OCI-LY1 (cell line): ENCODE data around the gene ARHGEF19.
"Not testable (repeated sequence)": the region's sequence is repeated elsewhere in the genome, so short reads cannot be mapped to it uniquely, and the experiment has no call there.

Experiments used
- H2AFZ ChIP-seq: fragments of 200-600 bp; sonication (generic), shearing (Covaris generic); 2 replicates; pipeline ENCODE4 v1.6.0; 2014; ENCODE audit warnings: antibody characterized with exemption, mild to moderate bottlenecking, low read length
- H3F3A ChIP-seq: fragments of 200-600 bp; sonication (generic), shearing (Covaris generic); 2 replicates; pipeline ENCODE4 v1.6.0; 2014; ENCODE audit warnings: mild to moderate bottlenecking, antibody characterized with exemption, low read length, moderate library complexity; ENCODE audit not compliant: insufficient read depth
- H3K27ac ChIP-seq: fragments of 200-600 bp; sonication (generic); 2 replicates; pipeline ENCODE4 v1.5.1; 2014; ENCODE audit warnings: low read length, mixed run types, mild to moderate bottlenecking, low read depth; ENCODE audit not compliant: poor library complexity, severe bottlenecking
- H3K27me3 ChIP-seq: fragments of 200-600 bp; sonication (generic); 2 replicates; pipeline ENCODE4 v1.6.0; 2014; ENCODE audit warnings: antibody characterized with exemption, mild to moderate bottlenecking, low read length, moderate library complexity; ENCODE audit not compliant: insufficient read depth
- H3K36me3 ChIP-seq: fragments of 200-600 bp; sonication (generic); 2 replicates; pipeline ENCODE4 v1.6.1; 2014; ENCODE audit warnings: mild to moderate bottlenecking, antibody characterized with exemption, low read length, moderate library complexity, mixed read lengths; ENCODE audit not compliant: insufficient read depth
- H3K4me1 ChIP-seq: fragments of 200-600 bp; sonication (generic); 2 replicates; pipeline ENCODE4 v1.5.1; 2014; ENCODE audit warnings: mild to moderate bottlenecking, low read length, moderate library complexity; ENCODE audit not compliant: insufficient read depth, severe bottlenecking
- H3K4me2 ChIP-seq: fragments of 200-600 bp; sonication (generic), shearing (Covaris generic); 2 replicates; pipeline ENCODE4 v1.6.1; 2014; ENCODE audit warnings: low read length
- H3K4me3 ChIP-seq: fragments of 200-600 bp; sonication (generic); 2 replicates; pipeline ENCODE4 v1.5.1; 2014; ENCODE audit warnings: low read length, low read depth, mild to moderate bottlenecking, mixed read lengths; ENCODE audit not compliant: poor library complexity, severe bottlenecking
- H3K79me2 ChIP-seq: fragments of 200-600 bp; shearing (Covaris generic); 2 replicates; pipeline ENCODE4 v1.6.1; 2016; ENCODE audit warnings: mixed run types, low read length, mixed read lengths; ENCODE audit not compliant: insufficient read depth
- H3K9ac ChIP-seq: fragments of 200-600 bp; sonication (generic), shearing (Covaris generic); 2 replicates; pipeline ENCODE4 v1.6.1; 2014; ENCODE audit warnings: mild to moderate bottlenecking, low read length, mixed read lengths
- H3K9me2 ChIP-seq: fragments of 200-600 bp; sonication (generic), shearing (Covaris generic); 2 replicates; pipeline ENCODE4 v1.6.1; 2014; ENCODE audit warnings: low read depth, mild to moderate bottlenecking, low read length, mixed read lengths
- H3K9me3 ChIP-seq: fragments of 200-600 bp; shearing (Covaris generic); 2 replicates; pipeline ENCODE4 v1.6.1; 2014; ENCODE audit warnings: low read length, mixed read lengths
- H4K20me1 ChIP-seq: fragments of 200-600 bp; sonication (generic), shearing (Covaris generic); 2 replicates; pipeline ENCODE4 v1.6.0; 2016; ENCODE audit warnings: mild to moderate bottlenecking, low read length; ENCODE audit not compliant: insufficient read depth
- CTCF ChIP-seq: fragments of 200-600 bp; sonication (generic), shearing (Covaris generic); IDR thresholded peaks from 2 replicates; pipeline ENCODE4 v1.5.1; 2017; ENCODE audit warnings: mild to moderate bottlenecking, antibody characterized with exemption, low read length, moderate library complexity, mixed read lengths
- EZH2 ChIP-seq: fragments of 200-600 bp; sonication (generic), shearing (Covaris generic); IDR thresholded peaks from 2 replicates; pipeline ENCODE4 v1.8.0; 2017; ENCODE audit warnings: borderline replicate concordance, mixed run types, mild to moderate bottlenecking, antibody characterized with exemption, low read length, moderate library complexity, mixed read lengths

ARHGEF19 gene

GRCh38 chr1:16171314-16172151 is 40.9 kb downstream of the ARHGEF19 start:
- H3F3A ChIP-seq: no peaks in the 10 kb centered on the region
- no peak overlapping the region for H2AFZ ChIP-seq
- no peak overlapping the region for H3K4me2 ChIP-seq
- H3K36me3 ChIP-seq: no peaks in the 10 kb centered on the region
- H3K4me1 ChIP-seq: peaks cover 27% of the 10 kb centered on the region
- no peak overlapping the region for H3K4me3 ChIP-seq
- no peak for TF ChIP-seq EZH2
- no peaks in the 10 kb centered on the region for H4K20me1 ChIP-seq
- H3K9ac ChIP-seq: no peak overlapping the region
- no peak overlapping the region for H3K27ac ChIP-seq
- H3K9me3 ChIP-seq: no peaks in the 10 kb centered on the region
- no peaks in the 10 kb centered on the region for H3K9me2 ChIP-seq
- peaks cover 5% of the 10 kb centered on the region; the same call in 1 of the 2 replicates for H3K27me3 ChIP-seq
- H3K79me2 ChIP-seq: no peaks in the 10 kb centered on the region

- no peaks in the 10 kb centered on the region for H3K9me2 ChIP-seq
- H3K79me2 ChIP-seq: no peaks in the 10 kb centered on the region
- no peaks in the 10 kb centered on the region for H3K36me3 ChIP-seq
- no peaks in the 10 kb centered on the region for H3K9me3 ChIP-seq
- H3K4me1 ChIP-seq: peaks cover 14% of the 10 kb centered on the region
- no peak overlapping the region for H3K9ac ChIP-seq
- no peak overlapping the region for H3K27ac ChIP-seq
- no peak overlapping the region for H3K4me2 ChIP-seq
- no peaks in the 10 kb centered on the region for H4K20me1 ChIP-seq
- TF ChIP-seq CTCF: no peak
- TF ChIP-seq EZH2: no peak
- H2AFZ ChIP-seq: no peak overlapping the region
- H3F3A ChIP-seq: no peaks in the 10 kb centered on the region
- peaks cover 5% of the 10 kb centered on the region; the same call in 1 of the 2 replicates for H3K27me3 ChIP-seq
- no peak overlapping the region for H3K4me3 ChIP-seq
Observed at GRCh38 chr1:16170283-16170673, 42.2 kb downstream of the ARHGEF19 start.

GRCh38 chr1:16168622-16169360 is 43.7 kb downstream of the ARHGEF19 start:
- H3K4me1 ChIP-seq: peaks cover 14% of the 10 kb centered on the region
- H3F3A ChIP-seq: no peaks in the 10 kb centered on the region
- no peaks in the 10 kb centered on the region for H3K9me3 ChIP-seq
- H3K36me3 ChIP-seq: no peaks in the 10 kb centered on the region
- peak overlapping the region; percentile 62; the same call in 1 of the 2 replicates for H3K4me2 ChIP-seq
- peaks cover 5% of the 10 kb centered on the region; the same call in 1 of the 2 replicates for H3K27me3 ChIP-seq
- H3K9me2 ChIP-seq: no peaks in the 10 kb centered on the region
- no peaks in the 10 kb centered on the region for H4K20me1 ChIP-seq
- TF ChIP-seq EZH2 (no peak), CTCF (no peak)
- no peaks in the 10 kb centered on the region for H3K79me2 ChIP-seq
- no peak overlapping the region for H3K4me3 ChIP-seq
- no peak overlapping the region for H3K9ac ChIP-seq
- H2AFZ ChIP-seq: no peak overlapping the region
- H3K27ac ChIP-seq: no peak overlapping the region

GRCh38 chr1:16168144-16168495 is 44.3 kb downstream of the ARHGEF19 start:
- peaks cover 14% of the 10 kb centered on the region for H3K4me1 ChIP-seq
- H3K36me3 ChIP-seq, H3K79me2 ChIP-seq, H3K9me2 ChIP-seq, H3K27ac ChIP-seq, H4K20me1 ChIP-seq, H3K9ac ChIP-seq, H3K27me3 ChIP-seq, H3F3A ChIP-seq, H2AFZ ChIP-seq, H3K9me3 ChIP-seq: not testable (repeated sequence)
- H3K4me2 ChIP-seq: peak overlapping the region; percentile 62
- peak overlapping the region; percentile 53 for H3K4me3 ChIP-seq
